ENCODE results near the gene NAXD.

The NAXD gene

DNA sequence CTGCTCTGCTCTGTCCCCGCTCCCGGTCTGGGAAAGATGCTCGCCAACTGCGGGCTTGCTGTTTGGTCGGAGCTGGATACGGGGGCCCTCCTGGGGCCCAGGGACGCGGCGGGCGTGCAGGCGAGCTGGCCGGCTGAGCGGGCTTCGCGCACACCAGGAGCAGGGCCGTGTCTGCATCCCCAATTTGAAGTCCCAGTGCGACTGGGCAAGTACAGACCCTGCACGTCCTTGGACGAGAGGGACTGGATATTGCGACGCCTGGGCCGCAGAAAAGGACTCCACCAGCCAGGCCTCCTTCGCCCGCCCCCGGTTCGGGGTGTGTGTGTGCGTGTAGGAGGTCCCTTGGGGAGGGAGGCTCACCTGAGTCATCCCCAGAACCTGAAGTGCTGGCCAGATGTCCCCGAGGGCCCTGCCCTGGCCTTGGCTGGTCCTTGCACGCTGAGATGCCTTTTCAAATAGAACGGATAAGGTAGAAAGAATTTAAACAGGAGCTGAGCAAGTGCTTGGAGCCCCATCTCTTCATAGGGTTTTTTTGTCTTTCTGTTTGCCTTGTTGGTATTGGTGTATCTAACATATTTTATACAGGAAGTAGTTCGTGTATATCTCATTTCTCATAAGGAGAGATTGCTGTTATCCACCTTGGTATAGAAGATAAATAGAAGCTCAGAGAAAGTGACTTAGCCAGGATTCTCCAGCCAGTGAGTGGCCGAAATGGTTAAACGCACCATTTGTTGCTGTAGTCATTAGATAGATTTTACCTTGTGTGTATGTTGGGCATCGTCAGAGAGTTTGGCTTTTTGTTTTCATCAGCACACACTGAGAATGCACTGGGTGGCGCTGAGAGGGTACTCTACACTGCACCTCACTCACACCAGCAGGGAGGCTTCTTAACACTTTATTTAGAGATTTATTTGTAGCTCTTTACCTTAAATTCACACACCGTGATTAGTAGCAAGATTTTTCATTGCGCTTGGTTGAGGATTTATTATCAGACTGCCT, 1.1 kb downstream of the NAXD start:
- peaks cover 4% of the 10 kb centered on the region for H3K36me3 Mint-ChIP-seq
- H3K4me1 Mint-ChIP-seq (ENCODE audit: low read depth): peaks cover 39% of the 10 kb centered on the region

DNA sequence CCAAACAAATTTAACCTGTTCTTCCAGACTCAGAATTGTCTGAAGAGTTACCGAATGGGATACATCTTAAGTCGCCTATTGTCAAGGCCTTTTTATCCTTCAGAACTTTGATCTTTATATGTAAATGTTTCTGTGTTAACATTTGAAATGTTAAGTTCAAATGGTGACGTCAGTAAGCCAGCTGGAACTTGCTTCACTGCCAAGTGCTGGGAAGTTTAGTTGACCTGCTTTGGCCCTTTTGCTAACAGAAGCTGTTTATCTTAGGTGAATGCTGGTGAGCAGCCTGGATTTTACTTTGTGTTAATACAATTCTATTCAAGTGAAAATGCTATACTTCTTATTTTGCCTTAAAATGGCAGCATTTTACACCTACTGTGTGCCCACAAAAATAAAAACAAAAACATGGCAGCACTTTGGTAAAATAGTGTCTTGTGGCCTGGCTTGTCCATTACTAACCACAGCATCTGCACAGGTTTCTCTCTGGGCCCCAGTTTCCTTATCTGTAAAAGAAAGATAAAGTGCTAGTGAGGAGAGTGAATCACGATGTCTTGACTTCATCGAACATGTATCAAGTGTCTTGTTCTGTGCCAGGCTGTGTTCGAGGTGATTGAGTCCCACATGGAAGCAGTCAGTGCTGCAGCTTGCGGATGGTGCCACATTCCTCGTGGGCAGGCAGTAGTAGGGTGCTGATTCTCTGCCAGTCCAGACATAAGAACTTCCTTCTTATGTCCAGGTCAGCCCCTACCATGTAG, 2.2 kb downstream of the NAXD start:
- Mint-ChIP-seq H3K27ac (no peak overlapping the region), H3K9me3 (ENCODE audit: low read depth) (no peaks in the 10 kb centered on the region), H3K36me3 (peaks cover 4% of the 10 kb centered on the region), H3K27me3 (no peaks in the 10 kb centered on the region), H3K4me1 (ENCODE audit: low read depth) (peaks cover 42% of the 10 kb centered on the region), H3K4me3 (peak overlapping the region; percentile 47)

More for the DNA sequence above, 1.1 kb downstream of the NAXD start:
- no peaks in the 10 kb centered on the region for H3K9me3 Mint-ChIP-seq (ENCODE audit: low read depth)
- peak overlapping the region; percentile 87 for H3K4me3 Mint-ChIP-seq
- peak overlapping the region; percentile 78 for H3K27ac Mint-ChIP-seq
- no peaks in the 10 kb centered on the region for H3K27me3 Mint-ChIP-seq

DNA sequence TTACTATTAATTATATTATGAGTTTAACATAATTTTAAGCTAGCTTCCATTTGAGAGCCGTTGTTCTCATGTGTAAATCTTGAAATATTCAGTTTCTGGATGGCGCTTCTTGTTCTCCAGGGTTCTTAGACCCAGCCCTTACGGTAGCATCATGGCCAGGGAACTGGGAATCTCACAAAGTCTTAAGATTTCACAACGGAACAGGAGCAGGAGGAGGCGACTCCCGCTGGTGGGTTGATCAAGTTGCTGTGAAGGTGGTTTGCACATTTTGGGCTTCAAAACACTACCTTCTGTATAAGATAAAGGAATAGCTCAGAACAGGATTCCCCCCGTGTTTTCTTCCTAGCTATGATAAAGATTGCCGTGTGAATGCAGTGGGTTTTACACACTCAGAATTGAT, 2.8 kb downstream of the NAXD start:
- no peak overlapping the region for H3K27ac Mint-ChIP-seq
- H3K9me3 Mint-ChIP-seq (ENCODE audit: low read depth): no peaks in the 10 kb centered on the region
- H3K36me3 Mint-ChIP-seq: peaks cover 4% of the 10 kb centered on the region
- H3K4me3 Mint-ChIP-seq: peak overlapping the region; percentile 42
- peaks cover 46% of the 10 kb centered on the region for H3K4me1 Mint-ChIP-seq (ENCODE audit: low read depth)
- H3K27me3 Mint-ChIP-seq: no peaks in the 10 kb centered on the region

DNA sequence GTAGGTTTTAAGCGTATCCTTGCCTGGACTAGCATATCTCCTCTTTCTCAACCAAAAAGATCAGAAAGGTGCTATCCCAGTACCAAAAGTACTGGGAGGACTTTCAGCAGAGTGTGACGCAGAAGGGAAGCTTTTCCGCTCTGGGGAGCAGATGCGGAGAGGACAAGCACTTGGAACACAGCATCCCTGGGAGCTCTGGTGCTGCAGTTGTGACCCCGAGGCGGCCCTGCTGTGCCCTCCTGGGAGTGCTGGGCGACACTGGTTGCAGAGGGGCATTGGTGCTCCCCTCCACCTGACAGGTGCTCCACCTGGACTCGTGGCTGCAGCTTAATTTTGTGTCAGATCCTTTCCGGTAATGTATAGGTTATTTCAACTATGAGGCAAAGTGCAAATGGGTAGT, 3.4 kb downstream of the NAXD start:
- Mint-ChIP-seq H3K4me1 (ENCODE audit: low read depth) (peaks cover 46% of the 10 kb centered on the region), H3K27ac (no peak overlapping the region), H3K36me3 (peaks cover 4% of the 10 kb centered on the region), H3K27me3 (no peaks in the 10 kb centered on the region), H3K9me3 (ENCODE audit: low read depth) (no peaks in the 10 kb centered on the region), H3K4me3 (no peak overlapping the region)

DNA sequence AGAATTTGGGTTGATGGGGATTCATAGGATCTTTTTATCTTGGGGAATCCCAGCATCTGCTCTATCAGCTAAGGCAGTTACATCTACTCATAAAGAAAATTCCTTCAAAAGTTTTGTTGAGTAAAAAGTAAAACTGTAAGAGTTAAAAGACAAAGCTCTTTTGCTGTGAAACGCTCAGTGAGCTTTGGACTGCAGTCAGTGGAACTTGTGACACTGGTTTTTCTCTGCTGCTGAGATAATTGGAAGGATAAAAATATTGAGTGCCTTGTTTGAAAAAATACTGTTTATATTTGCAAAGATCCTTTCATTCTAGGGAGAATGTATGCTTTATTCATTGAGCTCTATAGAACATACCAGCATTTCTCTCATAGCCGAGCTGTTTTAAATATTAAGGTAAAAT, 5.3 kb downstream of the NAXD start:
- H3K27me3 Mint-ChIP-seq: no peaks in the 10 kb centered on the region
- H3K36me3 Mint-ChIP-seq: no peaks in the 10 kb centered on the region
- peak overlapping the region; percentile 1 for H3K27ac Mint-ChIP-seq
- no peaks in the 10 kb centered on the region for H3K9me3 Mint-ChIP-seq (ENCODE audit: low read depth)
- H3K4me3 Mint-ChIP-seq: no peak overlapping the region
- H3K4me1 Mint-ChIP-seq (ENCODE audit: low read depth): peaks cover 42% of the 10 kb centered on the region

DNA sequence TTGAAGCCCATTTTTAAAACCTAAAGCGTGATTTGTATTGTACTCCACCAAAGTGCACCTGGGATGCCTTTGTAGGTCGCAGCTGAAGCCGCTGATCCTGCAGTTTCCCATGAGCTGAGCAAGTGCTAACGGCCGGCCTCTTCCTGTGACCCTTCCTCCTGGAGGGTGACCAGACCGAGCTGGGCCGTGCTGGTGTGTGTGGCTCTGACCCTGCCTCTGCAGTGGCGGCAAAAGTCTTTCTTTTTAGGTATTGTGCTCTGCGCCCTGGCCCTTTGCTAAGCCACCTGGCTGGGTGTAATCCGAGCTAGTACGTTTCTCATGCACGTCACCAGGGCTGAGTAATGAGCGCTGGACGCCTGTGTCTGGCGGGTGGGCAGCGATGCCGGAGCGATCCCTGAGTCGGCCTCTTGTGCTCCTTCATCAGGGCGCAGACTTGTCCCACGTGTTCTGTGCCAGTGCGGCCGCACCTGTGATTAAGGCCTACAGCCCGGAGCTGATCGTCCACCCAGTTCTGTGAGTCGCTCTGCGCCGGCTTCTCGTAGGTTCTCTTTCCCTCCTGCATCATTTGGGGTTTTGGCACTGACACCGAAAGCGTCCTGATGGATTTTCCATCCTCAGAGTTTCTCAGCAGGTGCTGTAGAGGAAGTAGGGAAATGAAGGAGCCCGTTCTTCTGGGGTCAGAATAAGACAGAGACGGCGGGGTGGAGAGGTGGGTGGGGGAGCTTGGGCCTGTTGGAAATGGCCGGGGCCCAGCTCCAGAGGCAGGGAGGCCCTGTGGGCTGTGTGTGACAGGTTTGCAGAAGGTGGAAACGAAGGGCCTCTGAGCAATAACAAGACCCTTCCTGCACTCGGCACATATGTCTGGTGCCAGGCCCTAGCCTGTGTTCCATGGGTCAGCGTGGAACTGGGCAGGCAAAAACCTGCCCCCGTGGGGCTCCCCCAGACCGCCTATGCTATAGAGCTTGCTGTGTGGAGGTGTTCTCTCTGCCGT, 9.7 kb downstream of the NAXD start:
- no peak overlapping the region for H3K27ac Mint-ChIP-seq
- H3K36me3 Mint-ChIP-seq: peaks cover 2% of the 10 kb centered on the region
- peaks cover 34% of the 10 kb centered on the region for H3K4me1 Mint-ChIP-seq (ENCODE audit: low read depth)

DNA sequence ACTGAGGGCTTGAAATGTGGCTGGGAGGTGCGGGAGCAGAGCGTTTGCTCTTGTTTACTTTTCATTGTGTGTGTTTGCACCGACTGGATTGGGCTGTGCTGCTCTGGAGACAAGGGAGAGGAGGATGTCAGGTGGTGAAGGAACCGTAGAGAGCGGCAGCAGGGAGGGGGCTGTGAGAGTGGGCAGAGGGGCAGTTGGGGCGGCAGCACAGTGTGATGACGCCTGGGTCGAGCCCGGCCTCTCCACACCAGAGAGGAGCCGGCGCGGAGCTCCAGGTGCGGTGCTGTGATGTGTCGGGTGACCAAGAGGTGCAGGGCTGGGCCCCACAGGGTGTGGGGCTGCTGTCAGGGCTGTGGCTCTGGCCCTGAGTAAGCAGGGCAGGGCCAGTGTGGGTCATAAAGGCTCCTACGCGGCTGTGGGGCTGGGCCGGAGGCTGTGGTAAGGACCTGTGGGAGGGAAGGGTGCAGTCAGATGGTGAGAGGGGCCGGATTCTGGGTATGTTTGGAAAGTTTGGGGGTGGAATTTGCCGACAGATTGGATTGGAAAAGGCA, 10.5 kb downstream of the NAXD start:
- Mint-ChIP-seq H3K27ac (no peak overlapping the region), H3K4me1 (ENCODE audit: low read depth) (peaks cover 33% of the 10 kb centered on the region), H3K9me3 (ENCODE audit: low read depth) (no peaks in the 10 kb centered on the region), H3K36me3 (peaks cover 2% of the 10 kb centered on the region), H3K4me3 (no peak overlapping the region), H3K27me3 (no peaks in the 10 kb centered on the region)

More for the DNA sequence above, 9.7 kb downstream of the NAXD start:
- Mint-ChIP-seq H3K4me3 (no peak overlapping the region), H3K9me3 (ENCODE audit: low read depth) (no peaks in the 10 kb centered on the region), H3K27me3 (no peaks in the 10 kb centered on the region)

DNA sequence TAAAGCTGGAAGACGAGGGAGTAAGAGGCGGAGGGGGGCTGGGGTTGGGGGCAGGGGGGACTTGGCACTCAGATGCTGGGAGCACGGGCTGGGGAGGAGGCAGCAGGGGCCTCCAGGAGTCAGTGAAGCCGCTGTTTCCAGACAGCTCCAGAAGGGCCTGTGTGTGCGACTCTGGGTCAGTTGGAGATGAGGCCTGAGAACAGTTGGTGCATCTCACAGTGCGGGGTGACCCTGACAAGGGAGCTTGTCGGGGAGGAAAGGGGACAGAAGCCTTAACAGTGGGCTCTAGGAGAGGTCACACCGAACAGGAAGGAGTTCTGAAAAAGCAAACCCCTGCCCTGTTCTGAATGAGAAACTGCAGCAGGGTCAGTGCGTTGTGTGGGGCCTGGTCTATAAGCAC, 11.2 kb downstream of the NAXD start:
- Mint-ChIP-seq H3K27me3 (no peaks in the 10 kb centered on the region), H3K4me3 (no peak overlapping the region), H3K27ac (no peak overlapping the region), H3K36me3 (peaks cover 2% of the 10 kb centered on the region), H3K4me1 (ENCODE audit: low read depth) (peaks cover 33% of the 10 kb centered on the region), H3K9me3 (ENCODE audit: low read depth) (no peaks in the 10 kb centered on the region)

DNA sequence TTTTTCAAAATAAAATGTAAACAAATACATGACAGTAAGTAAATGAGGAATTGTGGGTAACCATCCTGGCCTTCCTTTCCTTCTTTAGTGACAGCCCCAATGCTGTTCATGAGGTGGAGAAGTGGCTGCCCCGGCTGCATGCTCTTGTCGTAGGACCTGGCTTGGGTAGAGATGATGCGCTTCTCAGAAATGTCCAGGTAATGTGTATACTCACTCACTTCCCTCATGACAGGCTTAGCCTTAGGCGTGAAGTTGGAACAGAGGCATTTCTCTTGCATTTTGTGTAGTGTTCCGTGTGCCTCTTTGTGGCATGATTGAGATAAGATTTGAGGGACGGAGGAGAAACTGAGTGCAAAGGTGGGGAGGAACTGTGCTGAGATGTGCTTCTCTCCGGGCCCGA, 12.0 kb downstream of the NAXD start:
- Mint-ChIP-seq H3K4me1 (ENCODE audit: low read depth) (peaks cover 36% of the 10 kb centered on the region), H3K36me3 (peaks cover 2% of the 10 kb centered on the region), H3K27me3 (no peaks in the 10 kb centered on the region)

DNA sequence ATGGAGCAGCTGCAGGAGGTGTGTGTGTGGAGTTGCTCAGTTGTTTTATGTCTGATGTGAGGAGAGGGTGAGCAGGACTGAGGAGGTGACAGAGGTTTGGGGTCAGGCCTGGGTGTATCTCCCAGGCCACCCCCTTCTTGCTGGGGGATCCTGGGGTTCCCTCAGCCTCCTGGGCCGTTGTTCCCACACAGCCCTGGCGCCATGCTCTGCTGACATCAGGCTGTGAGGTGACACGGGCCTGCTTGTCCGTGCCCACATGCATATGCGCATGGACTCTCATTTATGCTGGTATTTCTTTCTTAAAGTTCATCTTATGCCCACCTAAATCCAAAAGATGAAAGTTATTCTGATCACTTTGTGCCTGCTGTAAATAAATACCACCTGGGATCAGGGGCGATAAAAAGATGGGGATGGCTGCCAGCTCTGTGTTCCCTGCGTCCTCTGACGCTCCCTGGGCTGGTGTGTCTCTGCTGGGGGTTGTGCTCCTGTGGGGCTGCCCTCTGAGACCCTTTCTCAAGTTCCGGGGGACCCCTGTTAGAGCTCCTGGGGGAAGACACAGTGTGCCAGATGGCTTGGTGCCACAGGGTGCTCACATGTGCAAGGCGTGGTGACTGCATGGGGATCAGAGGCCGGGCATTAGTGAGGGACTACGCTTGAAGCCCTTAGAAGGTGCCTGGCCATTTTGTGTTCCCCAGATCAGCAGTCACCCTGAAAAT, 12.6 kb downstream of the NAXD start:
- no peak overlapping the region for H3K27ac Mint-ChIP-seq
- peaks cover 31% of the 10 kb centered on the region for H3K4me1 Mint-ChIP-seq (ENCODE audit: low read depth)
- H3K36me3 Mint-ChIP-seq: peaks cover 2% of the 10 kb centered on the region

More for the DNA sequence above, 12.0 kb downstream of the NAXD start:
- Mint-ChIP-seq H3K27ac (no peak overlapping the region), H3K4me3 (no peak overlapping the region), H3K9me3 (ENCODE audit: low read depth) (no peaks in the 10 kb centered on the region)

DNA sequence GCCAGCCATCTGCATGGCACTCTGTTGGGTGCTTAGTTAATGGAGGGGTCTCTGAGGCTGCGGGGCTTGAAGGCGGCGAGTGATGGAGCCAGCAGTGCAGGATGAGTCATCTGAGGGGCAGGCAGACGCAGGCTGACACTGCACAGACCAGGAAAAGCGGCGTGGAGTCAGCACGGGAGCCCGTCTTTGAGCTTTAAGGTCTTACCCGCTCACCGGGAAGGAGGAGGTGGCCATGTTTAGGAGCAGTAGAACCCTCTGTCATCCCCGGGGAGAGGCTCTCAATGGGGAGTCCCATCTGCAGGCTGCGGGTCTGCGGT, 13.1 kb downstream of the NAXD start:
- H3K9me3 Mint-ChIP-seq (ENCODE audit: low read depth): no peaks in the 10 kb centered on the region

More for the DNA sequence above, 12.6 kb downstream of the NAXD start:
- H3K27me3 Mint-ChIP-seq: no peaks in the 10 kb centered on the region
- H3K9me3 Mint-ChIP-seq (ENCODE audit: low read depth): no peaks in the 10 kb centered on the region
- H3K4me3 Mint-ChIP-seq: no peak overlapping the region

DNA sequence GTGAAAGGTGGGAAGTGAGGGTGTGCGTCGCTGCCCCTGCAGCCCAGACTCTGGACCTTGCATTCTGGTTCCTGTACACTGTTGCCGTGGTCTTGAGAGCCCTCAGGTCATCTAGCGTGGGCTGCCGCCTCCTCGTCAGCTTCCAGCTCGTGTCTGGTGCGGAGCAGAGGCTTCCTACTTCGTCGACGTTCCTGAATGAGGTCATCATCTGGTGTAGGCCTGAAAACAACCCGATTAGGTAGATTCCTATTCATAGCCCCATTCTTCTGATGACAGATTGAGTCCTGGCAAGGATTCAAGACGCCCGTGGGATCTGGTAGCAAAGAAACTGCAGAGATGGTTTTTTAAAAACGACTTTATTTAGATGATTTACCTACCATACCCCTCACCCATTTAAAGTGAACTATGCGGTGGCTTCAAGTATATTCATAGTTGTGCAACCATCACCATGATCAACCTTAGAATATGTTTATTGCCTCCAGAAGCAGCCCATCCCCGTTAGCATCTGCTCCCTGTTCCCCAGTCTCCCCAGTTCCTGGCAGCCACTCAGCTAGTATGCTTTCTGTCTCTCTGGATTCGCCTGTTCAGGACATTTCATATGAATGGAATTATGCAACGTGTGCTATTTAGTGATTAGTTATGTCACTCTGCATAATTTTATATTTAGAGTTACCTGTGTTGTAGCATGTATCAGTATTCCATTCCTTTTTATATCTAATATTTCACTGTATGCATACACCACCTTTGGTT, 13.8 kb downstream of the NAXD start:
- Mint-ChIP-seq H3K4me1 (ENCODE audit: low read depth) (peaks cover 30% of the 10 kb centered on the region), H3K27me3 (no peaks in the 10 kb centered on the region), H3K4me3 (no peak overlapping the region), H3K9me3 (ENCODE audit: low read depth) (no peaks in the 10 kb centered on the region), H3K36me3 (peaks cover 2% of the 10 kb centered on the region), H3K27ac (no peak overlapping the region)

More for the DNA sequence above, 13.1 kb downstream of the NAXD start:
- Mint-ChIP-seq H3K36me3 (peaks cover 2% of the 10 kb centered on the region), H3K4me1 (ENCODE audit: low read depth) (peaks cover 30% of the 10 kb centered on the region), H3K4me3 (no peak overlapping the region), H3K27me3 (no peaks in the 10 kb centered on the region), H3K27ac (no peak overlapping the region)

DNA sequence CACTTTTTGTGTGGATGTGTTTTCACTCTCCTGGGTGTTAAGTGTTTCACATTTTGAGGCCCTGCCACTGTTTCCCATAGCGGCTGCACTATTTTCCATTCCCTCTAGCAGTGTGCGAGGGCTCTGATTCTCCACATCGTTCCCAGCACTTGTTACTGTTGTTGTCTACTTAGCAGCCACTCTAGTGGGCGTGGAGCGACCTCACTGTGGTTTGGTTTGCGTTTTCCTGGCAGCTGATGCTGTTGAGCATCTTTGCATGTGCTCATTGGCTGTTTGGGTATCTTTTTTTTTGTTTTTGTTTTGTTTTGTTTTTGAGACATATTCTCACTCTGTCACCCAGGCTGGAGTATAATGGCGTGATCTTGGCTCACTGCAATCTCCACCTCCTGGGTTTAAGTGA, 14.4 kb downstream of the NAXD start:
- Mint-ChIP-seq H3K27ac (no peak overlapping the region), H3K9me3 (ENCODE audit: low read depth) (no peaks in the 10 kb centered on the region), H3K27me3 (no peaks in the 10 kb centered on the region), H3K4me3 (no peak overlapping the region), H3K4me1 (ENCODE audit: low read depth) (peaks cover 30% of the 10 kb centered on the region), H3K36me3 (peaks cover 2% of the 10 kb centered on the region)
